A549 (cell line): ENCODE measurements around the gene ADGRF4. TPM values are rescaled to one million over a fixed set of nuclear protein-coding genes. Genes with fewer than 3 reads are reported as not detected.

Experiments used
- ATAC-seq, 2 experiments: fragments of 200-7000 bp in 1 of 2; fragments of >200 bp in 1 of 2; cut with Nextera tagmentation in 1 of 2; cut with Tn5 transposase in 1 of 2; 3 replicates each; pipeline versions ENCODE4 v1.8.0 to v1.9.1; 2018 to 2020; ENCODE audit warnings: mild to moderate bottlenecking in 1 of 2, moderate library complexity in 1 of 2
- CTCF ChIA-PET: fragments of 300-600 bp; sonication (Branson Sonifier 250); formaldehyde crosslinking; extraction: SDS; loops from one replicate; lab custom pipeline; 2021; ENCODE audit warnings: antibody characterized with exemption, inconsistent platforms; lab: Yijun Ruan, JAX
- POLR2A ChIA-PET: fragments of 350-600 bp; formaldehyde crosslinking; extraction: SDS; loops from one replicate; lab custom pipeline; 2021; ENCODE audit warnings: antibody characterized with exemption, inconsistent platforms; lab: Yijun Ruan, JAX
- DNase-seq, 2 experiments: peaks; one replicate each; pipeline versions ENCODE4 v3.0.0 to v3.0.0-alpha.2; 2011 to 2016; ENCODE audit warnings: low read depth in 1 of 2, low spot score in 1 of 2
- FAIRE-seq: peaks from 2 replicates; lab custom pipeline; 2011; peaks lifted over from hg19 to GRCh38; lab: Jason Lieb, UNC
- H3K27ac ChIP-seq, 2 experiments: fragments of >200 bp; sonication (Bioruptor Twin); formaldehyde crosslinking; 3 replicates each; pipeline ENCODE4 v1.5.1; 2016 to 2017
- H3K4me1 ChIP-seq: fragments of >200 bp; sonication (Bioruptor Twin); formaldehyde crosslinking; 3 replicates; pipeline ENCODE4 v1.6.1; 2016
- H3K4me2 ChIP-seq: fragments of >200 bp; sonication (Bioruptor Twin); formaldehyde crosslinking; 3 replicates; pipeline ENCODE4 v1.6.1; 2016
- H3K4me3 ChIP-seq: fragments of >200 bp; sonication (Bioruptor Twin); formaldehyde crosslinking; 3 replicates; pipeline ENCODE4 v1.5.1; 2016
- H3K9me3 ChIP-seq: fragments of >200 bp; sonication (Bioruptor Twin); formaldehyde crosslinking; 3 replicates; pipeline ENCODE4 v1.6.1; 2016
- ATOH8 ChIP-seq: fragments of 250-450 bp; sonication (Bioruptor Pico); IDR thresholded peaks from 2 replicates; pipeline ENCODE4 v1.5.0; 2020; ENCODE audit warnings: low read depth, mild to moderate bottlenecking, moderate library complexity
- BCL3 ChIP-seq: fragments of >200 bp; sonication (Bioruptor Twin); formaldehyde crosslinking; IDR thresholded peaks from 3 replicates; pipeline ENCODE4 v1.6.1; 2016
- BHLHE40 ChIP-seq: IDR thresholded peaks from 2 replicates; pipeline ENCODE4 v1.6.1; 2012; ENCODE audit warnings: low read depth, low read length, inconsistent platforms
- CTCF ChIP-seq: fragments of >200 bp; sonication (Bioruptor Twin); formaldehyde crosslinking; IDR thresholded peaks from 3 replicates; pipeline ENCODE4 v1.5.1; 2016
- E2F6 ChIP-seq: IDR thresholded peaks from 2 replicates; pipeline ENCODE4 v1.6.1; 2012; ENCODE audit warnings: low read depth, borderline replicate concordance
- EHMT2 ChIP-seq: fragments of 200-600 bp; sonication (generic); IDR thresholded peaks from 2 replicates; pipeline ENCODE4 v1.6.1; 2016; ENCODE audit warnings: antibody characterized with exemption, low read depth, mild to moderate bottlenecking, moderate library complexity
- ELK1 ChIP-seq: fragments of 150-350 bp; IDR thresholded peaks from 2 replicates; pipeline ENCODE4 v1.6.1; 2014; ENCODE audit warnings: low read depth, mild to moderate bottlenecking, low read length
- FOSL2 ChIP-seq, 2 experiments: fragments of 450-650 bp in 1 of 2; fragments of >200 bp in 1 of 2; sonication (Bioruptor Twin) in 1 of 2; formaldehyde crosslinking; IDR thresholded peaks; 2 replicates each; pipeline versions ENCODE4 v1.5.0 to v1.6.1; 2016 to 2020; ENCODE audit warnings: mild to moderate bottlenecking in 1 of 2, moderate library complexity in 1 of 2
- GATA3 ChIP-seq: IDR thresholded peaks from 2 replicates; pipeline ENCODE4 v1.6.1; 2012; ENCODE audit warnings: borderline replicate concordance
- HOXA7 ChIP-seq: fragments of 250-450 bp; sonication (Bioruptor Pico); IDR thresholded peaks from 2 replicates; pipeline ENCODE4 v1.5.0; 2020; ENCODE audit warnings: mild to moderate bottlenecking, moderate library complexity
- HOXB5 ChIP-seq: fragments of 250-450 bp; sonication (Bioruptor Pico); IDR thresholded peaks from 2 replicates; pipeline ENCODE4 v1.5.0; 2020; ENCODE audit warnings: mild to moderate bottlenecking, moderate library complexity
- JUNB ChIP-seq: fragments of >200 bp; sonication (Bioruptor Twin); formaldehyde crosslinking; IDR thresholded peaks from 2 replicates; pipeline ENCODE4 v1.6.1; 2016
- MAX ChIP-seq: IDR thresholded peaks from 2 replicates; pipeline ENCODE4 v1.6.1; 2012
- PBX3 ChIP-seq: IDR thresholded peaks from 2 replicates; pipeline ENCODE4 v1.6.1; 2012
- POLR2A ChIP-seq: IDR thresholded peaks from 2 replicates; pipeline ENCODE4 v1.6.1; 2012; ENCODE audit warnings: mild to moderate bottlenecking, low read length
- RAD21 ChIP-seq, 2 experiments: fragments of >200 bp in 1 of 2; sonication (Bioruptor Twin) in 1 of 2; formaldehyde crosslinking in 1 of 2; IDR thresholded peaks in 1 of 2; conservative IDR thresholded peaks in 1 of 2; 2 replicates in 1 of 2; 3 replicates in 1 of 2; pipeline ENCODE4 v1.6.1; 2012 to 2018; ENCODE audit warnings: inconsistent platforms in 1 of 2
- RARB ChIP-seq: fragments of 250-450 bp; sonication (Bioruptor Pico); IDR thresholded peaks from 2 replicates; pipeline ENCODE4 v1.8.0; 2021; ENCODE audit warnings: mild to moderate bottlenecking, moderate library complexity
- REST ChIP-seq: fragments of 200-600 bp; sonication (generic); IDR thresholded peaks from 2 replicates; pipeline ENCODE4 v1.6.1; 2016; ENCODE audit warnings: antibody characterized with exemption, mild to moderate bottlenecking, moderate library complexity
- SMC3 ChIP-seq: fragments of >200 bp; sonication (Bioruptor Twin); formaldehyde crosslinking; IDR thresholded peaks from 3 replicates; pipeline ENCODE4 v1.6.1; 2018; ENCODE audit warnings: inconsistent platforms
- SREBF2 ChIP-seq: fragments of 450-650 bp; IDR thresholded peaks from 2 replicates; pipeline ENCODE4 v1.6.1; 2014; ENCODE audit warnings: mild to moderate bottlenecking, moderate library complexity
- TP53 ChIP-seq: fragments of 250-450 bp; sonication (Bioruptor Pico); IDR thresholded peaks from 2 replicates; pipeline ENCODE4 v1.5.0; 2021; ENCODE audit warnings: mild to moderate bottlenecking, moderate library complexity
- WGBS: methylation state at CpG from one replicate; pipeline ENCODE4 v1.1.6; 2017; ENCODE audit errors: missing lambda C conversion rate; 5-methylcytosine and 5-hydroxymethylcytosine counted together
- polyA plus RNA-seq, 4 experiments: library from polyadenylated mRNA; depleted of rRNA in 3 of 4; stranded (reverse); fragments of >200 nt; fragmentation: RNase III in 1 of 4; extraction: RNeasy Plus Mini Kit Qiagen cat#74134 plus additional on column Dnase treatment in 1 of 4; gene quantifications; 2 replicates in 3 of 4; 3 replicates in 1 of 4; pipeline ENCODE4 v1.2.3, GENCODE V29; 2011 to 2017

ADGRF4 gene
- polyA plus RNA-seq, 2 of the 4 experiments (the other 2 are of a cell fraction): 5.8 to 9.2 TPM

- WGBS: 22% methylated on average over 6 of the region's 6 CpGs
- DNase-seq (no peak), ATAC-seq (0 out of 6 replicates have a peak, but pooled peaks of 1 of the 2 experiments have one; percentile 55), FAIRE-seq (no peak)
- ChIA-PET POLR2A (no interaction called here), CTCF (interaction anchor here (1.4 to 1.6 kb wide), 2 partner anchors 18 to 82 kb away, joined by 3 read pairs; no protein-coding TSS in a partner anchor)
- no peaks in the 10 kb centered on the region for H3K9me3 ChIP-seq
- peaks cover 14% of the 10 kb centered on the region for H3K4me1 ChIP-seq
- peak overlapping the region; percentile 68 for H3K4me2 ChIP-seq
- H3K27ac ChIP-seq: peak overlapping the region; percentile 59 to 77
- no peak overlapping the region for H3K4me3 ChIP-seq
- TF ChIP-seq FOSL2 (IDR thresholded peaks at IDR 0.05): no peak
- peak; percentile 28; the same call in 1 of the 2 replicates for TF ChIP-seq FOSL2 (CRISPR knock-in tag; IDR thresholded peaks at IDR 0.05)
- no peak for TF ChIP-seq HOXA7
Observed at GRCh38 chr6:47651505-47651944, 46.9 kb upstream of the ADGRF4 start.

- POLR2A ChIA-PET: no interaction called here
- WGBS: 62% methylated on average over 5 of the region's 5 CpGs
- DNase-seq (no peak), FAIRE-seq (no peak), ATAC-seq (no peak)
- Histone ChIP-seq H3K4me3 (no peak overlapping the region), H3K4me1 (peaks cover 14% of the 10 kb centered on the region), H3K4me2 (no peak overlapping the region), H3K9me3 (no peaks in the 10 kb centered on the region), H3K27ac (no peak overlapping the region)
- CTCF ChIA-PET: no interaction called here
- no peak for TF ChIP-seq GATA3
- TF ChIP-seq REST: no peak
- TF ChIP-seq HOXB5 (CRISPR knock-in tag): no peak
- no peak for TF ChIP-seq SMC3
- TF ChIP-seq BCL3: no peak
- no peak for TF ChIP-seq E2F6
- TF ChIP-seq RAD21 (conservative IDR thresholded peaks at IDR 0.05 in 1 of 2, IDR thresholded peaks at IDR 0.05 in 1 of 2): no peak
- TF ChIP-seq TP53: no peak
- TF ChIP-seq CTCF: no peak
- no peak for TF ChIP-seq SREBF2
- TF ChIP-seq JUNB: no peak
- TF ChIP-seq EHMT2: no peak
- TF ChIP-seq MAX: no peak
- no peak for TF ChIP-seq ELK1
- TF ChIP-seq PBX3: no peak
- TF ChIP-seq RARB (CRISPR knock-in tag): no peak
- no peak for TF ChIP-seq BHLHE40
- no peak for TF ChIP-seq ATOH8
- TF ChIP-seq POLR2A: no peak
Observed at GRCh38 chr6:47653706-47654105, 44.7 kb upstream of the ADGRF4 start.
